ENCODE results near the gene TNRC18.

DNA sequence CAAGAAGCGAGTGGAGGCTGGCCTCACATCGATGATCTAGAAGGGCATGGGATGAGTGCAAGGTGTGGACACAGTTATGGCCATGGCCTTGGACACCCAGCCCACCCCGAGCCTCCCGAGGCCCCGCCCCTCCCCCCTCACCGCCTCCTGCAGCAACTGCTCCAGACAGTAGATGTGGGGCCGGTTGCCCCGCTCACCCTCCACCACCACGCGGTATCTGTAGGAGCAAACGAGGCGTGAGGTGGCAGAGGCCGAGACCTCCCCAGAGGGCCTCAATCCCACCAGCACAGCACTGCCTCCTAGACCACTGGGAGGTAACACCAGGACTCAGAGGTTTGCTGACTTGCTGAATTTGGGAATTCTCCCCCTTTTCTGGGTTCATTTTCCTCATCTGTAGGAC, 103.2 kb downstream of the TNRC18 start:
- TF ChIP-seq, protein P1, sequence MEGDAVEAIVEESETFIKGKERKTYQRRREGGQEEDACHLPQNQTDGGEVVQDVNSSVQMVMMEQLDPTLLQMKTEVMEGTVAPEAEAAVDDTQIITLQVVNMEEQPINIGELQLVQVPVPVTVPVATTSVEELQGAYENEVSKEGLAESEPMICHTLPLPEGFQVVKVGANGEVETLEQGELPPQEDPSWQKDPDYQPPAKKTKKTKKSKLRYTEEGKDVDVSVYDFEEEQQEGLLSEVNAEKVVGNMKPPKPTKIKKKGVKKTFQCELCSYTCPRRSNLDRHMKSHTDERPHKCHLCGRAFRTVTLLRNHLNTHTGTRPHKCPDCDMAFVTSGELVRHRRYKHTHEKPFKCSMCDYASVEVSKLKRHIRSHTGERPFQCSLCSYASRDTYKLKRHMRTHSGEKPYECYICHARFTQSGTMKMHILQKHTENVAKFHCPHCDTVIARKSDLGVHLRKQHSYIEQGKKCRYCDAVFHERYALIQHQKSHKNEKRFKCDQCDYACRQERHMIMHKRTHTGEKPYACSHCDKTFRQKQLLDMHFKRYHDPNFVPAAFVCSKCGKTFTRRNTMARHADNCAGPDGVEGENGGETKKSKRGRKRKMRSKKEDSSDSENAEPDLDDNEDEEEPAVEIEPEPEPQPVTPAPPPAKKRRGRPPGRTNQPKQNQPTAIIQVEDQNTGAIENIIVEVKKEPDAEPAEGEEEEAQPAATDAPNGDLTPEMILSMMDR (conservative IDR thresholded peaks at IDR 0.05; ENCODE audit: low read length) = no peak
- TF ChIP-seq EZH2phosphoT487 (IDR thresholded peaks at IDR 0.05; ENCODE audit: borderline replicate concordance) = no peak
